Measurements from ENCODE around the gene MAML1. TPM values are rescaled to one million over a fixed set of nuclear protein-coding genes. Genes with fewer than 3 reads are reported as not detected.

MAML1 gene
- total and polyA plus RNA-seq, 7 donors, result 4.6 to 16.0 (median 11.8) TPM

DNA sequence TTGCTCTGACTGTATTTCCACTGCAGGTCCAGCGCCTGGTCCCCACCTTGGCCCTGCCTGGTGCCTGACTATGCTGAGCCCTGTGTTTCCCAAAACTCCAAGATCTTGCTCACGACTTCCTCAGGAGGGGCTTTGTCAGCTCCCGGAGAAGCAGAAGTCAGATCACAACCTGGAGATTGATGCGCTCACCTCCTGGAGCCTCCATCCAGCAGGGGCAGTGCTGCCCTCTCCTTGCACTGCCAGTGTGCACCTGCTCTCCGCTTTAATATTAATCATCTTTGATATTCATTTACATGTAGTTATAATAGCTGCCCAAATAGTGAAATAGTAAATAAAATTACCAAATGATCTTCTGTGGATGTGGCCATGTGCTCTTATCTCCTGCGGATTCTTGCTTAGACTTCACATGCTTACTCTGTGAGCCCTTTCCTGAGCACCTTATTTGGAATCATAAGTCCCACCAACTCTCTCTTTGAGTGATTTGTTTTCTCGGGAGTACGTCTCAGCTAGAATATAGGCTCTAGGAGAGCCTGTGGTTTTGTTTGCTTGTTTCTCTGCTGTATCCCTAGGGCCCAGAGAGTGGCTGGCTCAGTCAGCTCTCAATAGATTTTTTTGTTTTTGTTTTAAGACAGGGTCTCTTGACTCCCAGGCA is 17.4 kb downstream of the MAML1 start:
- Histone ChIP-seq H3K4me3 (no peak overlapping the region), H3K9me3 (no peaks in the 10 kb centered on the region), H3K27ac (no peak overlapping the region), H3K36me3 (ENCODE audit: insufficient read depth in 1 of 2, low read depth in 1 of 2) (peaks cover 0 to 5% of the 10 kb centered on the region in 2 donors), H3K4me1 (peaks cover 3% of the 10 kb centered on the region), H3K27me3 (ENCODE audit: insufficient read depth in 3 of 3, low read length in 2 of 3) (no peaks in the 10 kb centered on the region)
- intact Hi-C loops (cut with DNase I), result no loop called here
- 86 to 92% (median 92%) methylated on average over 8 of the region's 8 CpGs for whole genome bisulfite sequencing, 3 donors
- ATAC-seq (no peak), DNase-seq (no peak)
- TF ChIP-seq, protein P1, sequence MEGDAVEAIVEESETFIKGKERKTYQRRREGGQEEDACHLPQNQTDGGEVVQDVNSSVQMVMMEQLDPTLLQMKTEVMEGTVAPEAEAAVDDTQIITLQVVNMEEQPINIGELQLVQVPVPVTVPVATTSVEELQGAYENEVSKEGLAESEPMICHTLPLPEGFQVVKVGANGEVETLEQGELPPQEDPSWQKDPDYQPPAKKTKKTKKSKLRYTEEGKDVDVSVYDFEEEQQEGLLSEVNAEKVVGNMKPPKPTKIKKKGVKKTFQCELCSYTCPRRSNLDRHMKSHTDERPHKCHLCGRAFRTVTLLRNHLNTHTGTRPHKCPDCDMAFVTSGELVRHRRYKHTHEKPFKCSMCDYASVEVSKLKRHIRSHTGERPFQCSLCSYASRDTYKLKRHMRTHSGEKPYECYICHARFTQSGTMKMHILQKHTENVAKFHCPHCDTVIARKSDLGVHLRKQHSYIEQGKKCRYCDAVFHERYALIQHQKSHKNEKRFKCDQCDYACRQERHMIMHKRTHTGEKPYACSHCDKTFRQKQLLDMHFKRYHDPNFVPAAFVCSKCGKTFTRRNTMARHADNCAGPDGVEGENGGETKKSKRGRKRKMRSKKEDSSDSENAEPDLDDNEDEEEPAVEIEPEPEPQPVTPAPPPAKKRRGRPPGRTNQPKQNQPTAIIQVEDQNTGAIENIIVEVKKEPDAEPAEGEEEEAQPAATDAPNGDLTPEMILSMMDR (IDR thresholded peaks at IDR 0.05), result no peak

DNA sequence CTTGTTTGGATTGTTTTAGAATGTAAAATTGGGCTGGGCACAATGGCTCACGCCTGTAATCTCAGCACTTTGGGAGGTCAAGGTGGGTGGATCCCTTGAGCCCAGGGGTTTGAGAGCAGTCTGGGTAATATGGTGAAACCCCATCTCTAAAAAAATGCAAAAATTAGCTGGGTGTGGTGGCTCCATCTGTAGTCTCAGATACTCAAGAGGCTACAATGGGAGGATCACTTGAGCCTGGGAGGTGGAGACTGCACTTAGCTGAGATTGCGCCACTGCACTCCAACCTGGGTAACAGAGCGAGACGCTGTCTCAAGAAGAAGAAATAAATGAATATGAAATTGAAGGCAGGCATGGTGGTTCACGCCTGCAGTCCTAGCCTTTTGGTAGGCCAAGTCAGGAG is 21.3 kb downstream of the MAML1 start:
- intact Hi-C loops (cut with DNase I), result no loop called here
- Histone ChIP-seq H3K27ac (no peak overlapping the region), H3K4me1 (peaks cover 5% of the 10 kb centered on the region), H3K36me3 (ENCODE audit: insufficient read depth in 1 of 2, low read depth in 1 of 2) (peaks cover 0 to 5% of the 10 kb centered on the region in 2 donors), H3K9me3 (no peaks in the 10 kb centered on the region), H3K4me3 (no peak overlapping the region), H3K27me3 (ENCODE audit: insufficient read depth in 3 of 3, low read length in 2 of 3) (no peaks in the 10 kb centered on the region)
- ATAC-seq (no peak), DNase-seq (no peak)
- WGBS, 3 donors, result 93 to 98% (median 97%) methylated on average over 5 of the region's 5 CpGs
- TF ChIP-seq, protein P1 (IDR thresholded peaks at IDR 0.05), result no peak

DNA sequence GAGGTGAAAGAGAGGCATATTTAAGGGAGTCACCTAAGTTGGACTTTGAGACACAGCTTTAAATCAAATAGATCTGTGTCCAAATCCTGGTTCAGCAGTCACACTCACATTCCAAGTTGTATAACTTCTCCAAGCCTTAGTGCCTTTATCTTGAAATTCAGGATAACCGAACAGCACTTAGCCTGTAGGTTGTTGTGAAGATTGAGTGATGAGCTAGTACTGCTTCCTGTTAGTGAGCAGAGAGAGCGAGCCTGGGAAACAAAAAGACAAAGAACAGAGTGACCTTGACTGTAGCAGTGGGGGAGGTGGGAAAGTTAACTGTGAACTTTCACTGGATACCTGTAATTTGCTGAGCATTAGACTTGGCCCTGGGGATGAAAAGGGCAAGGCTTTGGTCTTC is 22.4 kb downstream of the MAML1 start:
- DNase-seq, result no peak
- intact Hi-C loops (cut with DNase I), result no loop called here
- Histone ChIP-seq H3K4me1 (peaks cover 14% of the 10 kb centered on the region), H3K27ac (no peak overlapping the region), H3K9me3 (no peaks in the 10 kb centered on the region), H3K4me3 (no peak overlapping the region), H3K27me3 (ENCODE audit: insufficient read depth in 3 of 3, low read length in 2 of 3) (no peaks in the 10 kb centered on the region), H3K36me3 (ENCODE audit: insufficient read depth in 1 of 2, low read depth in 1 of 2) (peaks cover 0 to 5% of the 10 kb centered on the region in 2 donors)
- 66 to 74% (median 71%) methylated on average over 2 of the region's 2 CpGs for WGBS, 3 donors
- TF ChIP-seq, protein P1 (IDR thresholded peaks at IDR 0.05), result no peak
- no peak for ATAC-seq

DNA sequence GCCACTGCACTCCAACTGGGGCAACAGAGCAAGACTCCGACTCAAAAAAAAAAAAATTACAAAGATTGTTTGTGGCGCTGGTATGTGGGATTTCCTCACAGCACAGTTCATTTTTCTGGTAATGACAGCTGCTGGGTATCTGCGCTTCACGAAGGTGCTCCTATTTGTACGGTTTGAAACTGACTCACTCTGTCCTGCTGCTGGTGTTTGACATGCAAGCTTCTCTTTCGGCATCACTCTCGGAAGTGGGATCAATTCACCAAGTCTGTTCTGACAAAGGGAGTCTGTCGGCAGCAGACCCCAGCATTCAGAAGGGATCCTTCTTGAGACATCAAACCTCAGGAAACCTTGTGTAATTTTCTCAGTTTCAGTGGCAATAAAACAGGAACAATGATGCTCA is 26.3 kb downstream of the MAML1 start:
- no peak overlapping the region for H3K4me3 ChIP-seq
- DNase-seq, result no peak

More for the DNA sequence above, 26.3 kb downstream of the MAML1 start:
- TF ChIP-seq, protein P1 (IDR thresholded peaks at IDR 0.05), result no peak
- intact Hi-C loops (cut with DNase I), result no loop called here
- Histone ChIP-seq H3K36me3 (ENCODE audit: insufficient read depth in 1 of 2, low read depth in 1 of 2) (no peaks in the 10 kb centered on the region), H3K4me1 (peaks cover 46% of the 10 kb centered on the region), H3K9me3 (no peaks in the 10 kb centered on the region), H3K27me3 (ENCODE audit: insufficient read depth in 3 of 3, low read length in 2 of 3) (no peaks in the 10 kb centered on the region), H3K27ac (peak overlapping the region; percentile 72)
- WGBS, 3 donors, result 85 to 88% (median 87%) methylated on average over 8 of the region's 8 CpGs
- no peak for ATAC-seq
